Sigmoid colon (tissue), 7 donors: ENCODE data around the gene ATF5. TPM values are rescaled to one million over a fixed set of nuclear protein-coding genes. Genes with fewer than 3 reads are reported as not detected.

ENCODE experiments used
- DNase-seq: peaks from one replicate; pipeline ENCODE4 v3.0.0-alpha.2; 2019
- H3K27ac ChIP-seq, 4 donors: fragments of 200-600 bp; sonication (generic); one replicate each; pipeline ENCODE4 v1.5.1; 2016 to 2019; ENCODE audit warnings: mild to moderate bottlenecking in 1 of 4
- H3K27me3 ChIP-seq, 3 donors: fragments of 200-600 bp; sonication (generic); one replicate each; pipeline ENCODE4 v1.5.1; 2019; ENCODE audit warnings: mild to moderate bottlenecking in 1 of 3
- H3K36me3 ChIP-seq, 4 donors: fragments of 200-600 bp; sonication (generic); one replicate each; pipeline ENCODE4 v1.5.1; 2016 to 2019
- H3K4me1 ChIP-seq, 4 donors: fragments of 200-600 bp; sonication (generic); one replicate each; pipeline ENCODE4 v1.5.1; 2017 to 2019
- H3K4me3 ChIP-seq, 4 donors: fragments of 200-600 bp; sonication (generic); one replicate each; pipeline ENCODE4 v1.5.1; 2017 to 2019; ENCODE audit warnings: mild to moderate bottlenecking in 2 of 4, moderate library complexity in 1 of 4
- H3K9me3 ChIP-seq, 4 donors: fragments of 200-600 bp in 3 of 4; sonication (generic) in 3 of 4; one replicate each; pipeline versions ENCODE4 v1.5.1 to v1.6.1; 2013 to 2019
- CTCF ChIP-seq, 4 experiments: fragments of 450-650 bp in 3 of 4; fragments of 200-600 bp in 1 of 4; IDR thresholded peaks; one replicate each; pipeline ENCODE4 v1.5.1; 2016 to 2019; ENCODE audit warnings: antibody characterized with exemption in 4 of 4, mild to moderate bottlenecking in 3 of 4, moderate library complexity in 2 of 4
- EP300 ChIP-seq, 4 donors: sonication (generic); formaldehyde crosslinking; IDR thresholded peaks; one replicate each; pipeline ENCODE4 v1.6.1; 2017; ENCODE audit warnings: antibody characterized with exemption in 4 of 4
- POLR2A ChIP-seq, 2 donors: fragments of 450-650 bp; IDR thresholded peaks; one replicate each; pipeline ENCODE4 v1.6.1; 2016; ENCODE audit warnings: antibody characterized with exemption in 2 of 2, mild to moderate bottlenecking in 2 of 2, moderate library complexity in 2 of 2
- POLR2AphosphoS5 ChIP-seq, 4 donors: sonication (generic); formaldehyde crosslinking; IDR thresholded peaks; one replicate each; pipeline ENCODE4 v1.6.1; 2017; ENCODE audit warnings: antibody characterized with exemption in 4 of 4
- WGBS, 2 donors: extraction: QIAGEN DNeasy Blood & Tissue Kit; methylation state at CpG; one replicate each; pipeline ENCODE4 v1.1.7; 2013; 5-methylcytosine and 5-hydroxymethylcytosine counted together
- intact Hi-C: fragments of 100-400 bp; cut with DNase I; formaldehyde crosslinking; loops from one replicate; pipeline ENCODE4 v1.15.1; 2023
- polyA plus RNA-seq, 3 donors: library from polyadenylated mRNA; stranded (reverse); fragments of 200-250 nt; gene quantifications; one replicate each; pipeline ENCODE4 v1.2.3, GENCODE V29; 2013
- total RNA-seq, 4 donors: library from RNA; depleted of rRNA; stranded (reverse); fragments of >200 nt; gene quantifications; one replicate each; pipeline ENCODE4 v1.1.0, GENCODE V29; 2016
- donor health status: healthy with polysubstance abuse.
- donor health status: Bipolar disorder and iron deficiency.
- donor health status: healthy.

Gene ATF5
- total and polyA plus RNA-seq, 7 donors, result 5.3 to 42.3 (median 7.1) TPM

GRCh38 chr19:49889038-49889686 is 39.8 kb upstream of the ATF5 start:
- TF ChIP-seq EP300 (IDR thresholded peaks at IDR 0.05) (no peak), CTCF (IDR thresholded peaks at IDR 0.05) (no peak), POLR2A (IDR thresholded peaks at IDR 0.05) (no peak), POLR2AphosphoS5 (IDR thresholded peaks at IDR 0.05) (no peak)
- peaks cover 0 to 15% (median 13%) of the 10 kb centered on the region in 4 donors for H3K4me1 ChIP-seq
- WGBS, 2 donors, result 93 to 95% methylated on average over 23 of the region's 23 CpGs
- H3K27me3 ChIP-seq, result peaks cover 6 to 39% (median 32%) of the 10 kb centered on the region in 3 donors
- H3K27ac ChIP-seq, result no peak overlapping the region
- no peak for DNase-seq
- intact Hi-C loops, result no loop called here
- H3K9me3 ChIP-seq, result no peaks in the 10 kb centered on the region
- H3K4me3 ChIP-seq, result no peak overlapping the region
- H3K36me3 ChIP-seq, result peaks cover 14 to 50% (median 22%) of the 10 kb centered on the region in 4 donors

- TF ChIP-seq POLR2AphosphoS5 (IDR thresholded peaks at IDR 0.05) (peak in 1 of 4 donors; percentile 63), POLR2A (IDR thresholded peaks at IDR 0.05) (no peak), CTCF (IDR thresholded peaks at IDR 0.05) (peak in 3 of 4 experiments; percentile 49 to 72 (median 50))
- 25 to 36% methylated on average over 71 of the region's 71 CpGs for WGBS, 2 donors
- peak overlapping the region in 2 of 4 donors; percentile 23 to 28 for H3K4me3 ChIP-seq
- peaks cover 7 to 43% (median 16%) of the 10 kb centered on the region in 4 donors for H3K36me3 ChIP-seq
- H3K9me3 ChIP-seq, result no peaks in the 10 kb centered on the region
- DNase-seq, result no peak
- intact Hi-C loops, result no loop called here
- peaks cover 6 to 39% (median 32%) of the 10 kb centered on the region in 3 donors for H3K27me3 ChIP-seq
- H3K27ac ChIP-seq, result no peak overlapping the region
- peaks cover 0 to 15% (median 13%) of the 10 kb centered on the region in 4 donors for H3K4me1 ChIP-seq
Measured at GRCh38 chr19:49889687-49890348, 39.2 kb upstream of the ATF5 start.

GRCh38 chr19:49890349-49891311 is 38.4 kb upstream of the ATF5 start:
- Histone ChIP-seq H3K36me3 (peaks cover 0 to 35% (median 11%) of the 10 kb centered on the region in 4 donors), H3K27me3 (peaks cover 6 to 39% (median 32%) of the 10 kb centered on the region in 3 donors), H3K4me1 (peaks cover 0 to 15% (median 13%) of the 10 kb centered on the region in 4 donors), H3K27ac (no peak overlapping the region), H3K4me3 (peak overlapping the region in 2 of 4 donors; percentile 23 to 28), H3K9me3 (no peaks in the 10 kb centered on the region)
- TF ChIP-seq POLR2AphosphoS5 (IDR thresholded peaks at IDR 0.05) (no peak), POLR2A (IDR thresholded peaks at IDR 0.05) (no peak), CTCF (IDR thresholded peaks at IDR 0.05) (no peak), EP300 (IDR thresholded peaks at IDR 0.05) (no peak)
- 9 to 16% methylated on average over 69 of the region's 69 CpGs for WGBS, 2 donors
- DNase-seq, result no peak
- intact Hi-C loops, result no loop called here

GRCh38 chr19:49891393-49891792 is 37.6 kb upstream of the ATF5 start:
- H3K9me3 ChIP-seq, result no peaks in the 10 kb centered on the region
- no peak overlapping the region for H3K27ac ChIP-seq
- H3K36me3 ChIP-seq, result peaks cover 0 to 28% (median 11%) of the 10 kb centered on the region in 4 donors
- H3K4me1 ChIP-seq, result peaks cover 0 to 15% (median 13%) of the 10 kb centered on the region in 4 donors
- intact Hi-C loops, result no loop called here
- DNase-seq, result no peak
- TF ChIP-seq POLR2AphosphoS5 (IDR thresholded peaks at IDR 0.05), result no peak
- TF ChIP-seq CTCF (IDR thresholded peaks at IDR 0.05), result no peak
- no peak for TF ChIP-seq EP300 (IDR thresholded peaks at IDR 0.05)
- no peak for TF ChIP-seq POLR2A (IDR thresholded peaks at IDR 0.05)
- 83 to 88% methylated on average over 17 of the region's 17 CpGs for WGBS, 2 donors
- no peak overlapping the region for H3K4me3 ChIP-seq
- H3K27me3 ChIP-seq, result peaks cover 6 to 39% (median 32%) of the 10 kb centered on the region in 3 donors
